ENCODE data around the gene ARHGAP15.

The ARHGAP15 gene

DNA sequence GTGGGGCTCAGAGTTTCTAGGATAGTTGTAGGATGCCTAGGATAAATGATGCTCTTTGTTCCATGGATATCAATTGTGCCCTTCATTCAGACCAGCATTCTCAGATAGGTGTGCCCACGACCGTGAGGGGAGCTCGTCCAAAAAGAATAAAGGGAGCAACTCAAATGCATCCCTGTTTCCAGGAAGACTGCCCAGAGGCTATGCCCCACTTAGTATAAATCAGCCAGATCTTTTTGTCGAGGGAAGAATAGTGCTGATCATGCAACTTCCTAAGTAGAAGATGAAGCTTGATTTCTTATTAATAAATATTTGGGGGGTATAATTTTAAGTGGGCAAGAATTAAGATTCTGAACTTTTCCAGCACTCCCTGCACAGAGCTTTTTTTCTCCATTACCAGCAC is 450.2 kb downstream of the ARHGAP15 start:
- DNase-seq (ENCODE audit: low read depth, low spot score), result no peak

GRCh38 chr2:143581134-143581533 is 451.9 kb downstream of the ARHGAP15 start:
- no peak for DNase-seq (ENCODE audit: low read depth, low spot score)

GRCh38 chr2:143582046-143582747 is 453.0 kb downstream of the ARHGAP15 start:
- no peak for DNase-seq (ENCODE audit: low read depth, low spot score)

GRCh38 chr2:143584936-143585335 is 455.7 kb downstream of the ARHGAP15 start:
- no peak for DNase-seq (ENCODE audit: low read depth, low spot score)

- no peak for DNase-seq (ENCODE audit: low read depth, low spot score)
Observed at GRCh38 chr2:143586119-143586518, 456.9 kb downstream of the ARHGAP15 start.

DNA sequence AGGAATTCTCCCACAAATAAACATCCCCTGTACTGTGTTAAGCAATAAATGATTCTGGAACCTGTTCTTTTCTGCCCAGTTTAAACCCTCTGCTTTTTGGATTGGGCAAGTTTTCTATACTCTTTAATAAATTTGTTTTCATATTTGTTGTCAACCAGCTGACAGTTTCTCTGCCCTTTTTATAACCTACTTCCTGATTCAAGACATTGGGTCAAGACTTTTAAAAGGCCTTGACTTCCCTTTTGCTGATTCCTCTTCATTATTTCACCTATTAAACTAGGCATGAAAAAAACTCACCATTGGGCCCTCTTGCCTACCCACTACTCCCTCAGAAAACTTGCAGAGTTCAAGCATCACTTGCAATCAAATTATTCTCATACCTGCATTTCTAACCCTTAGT is 459.5 kb downstream of the ARHGAP15 start:
- no peak for DNase-seq (ENCODE audit: low read depth, low spot score)

DNA sequence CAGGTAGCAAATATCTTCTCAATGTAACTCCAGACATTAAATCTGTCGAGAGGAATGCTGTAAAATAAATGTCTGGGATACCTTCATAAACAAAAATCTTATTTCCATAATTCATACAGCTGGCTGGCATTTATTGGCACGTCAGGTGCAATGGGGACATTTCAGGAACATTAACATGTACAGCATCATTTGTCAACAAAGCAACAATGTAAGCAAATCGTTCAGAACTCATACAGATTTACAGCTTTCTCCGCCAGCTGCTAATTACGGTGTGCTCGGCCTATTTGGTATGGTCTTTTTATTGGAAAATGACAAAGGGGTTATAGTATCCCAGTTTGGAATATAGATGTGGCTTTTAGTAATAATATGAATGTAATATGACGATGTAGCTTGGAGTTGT is 464.9 kb downstream of the ARHGAP15 start:
- no peak for DNase-seq (ENCODE audit: low read depth, low spot score)

- no peak for DNase-seq (ENCODE audit: low read depth, low spot score)
Observed at GRCh38 chr2:143594745-143595144, 465.5 kb downstream of the ARHGAP15 start.

DNA sequence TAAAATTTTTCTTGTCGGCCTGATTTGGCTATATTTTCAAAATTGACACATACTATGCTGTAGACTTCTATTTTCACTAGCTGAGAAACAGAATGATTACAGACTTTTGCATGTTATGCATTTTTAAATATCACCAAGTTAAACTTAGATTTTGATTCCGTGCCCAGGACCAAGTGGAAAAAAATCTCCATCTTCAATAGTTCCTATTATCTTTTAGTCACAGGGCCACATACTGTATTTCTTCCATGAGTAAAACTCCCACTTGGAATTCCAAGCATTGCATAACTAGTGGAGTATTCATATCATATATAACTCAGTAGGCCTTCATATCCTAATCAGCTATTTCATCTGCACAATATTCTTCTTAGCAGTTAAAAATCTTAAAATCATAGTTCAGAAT is 470.9 kb downstream of the ARHGAP15 start:
- no peak for DNase-seq (ENCODE audit: low read depth, low spot score)

GRCh38 chr2:143601828-143602227 is 472.6 kb downstream of the ARHGAP15 start:
- no peak for DNase-seq (ENCODE audit: low read depth, low spot score)

DNA sequence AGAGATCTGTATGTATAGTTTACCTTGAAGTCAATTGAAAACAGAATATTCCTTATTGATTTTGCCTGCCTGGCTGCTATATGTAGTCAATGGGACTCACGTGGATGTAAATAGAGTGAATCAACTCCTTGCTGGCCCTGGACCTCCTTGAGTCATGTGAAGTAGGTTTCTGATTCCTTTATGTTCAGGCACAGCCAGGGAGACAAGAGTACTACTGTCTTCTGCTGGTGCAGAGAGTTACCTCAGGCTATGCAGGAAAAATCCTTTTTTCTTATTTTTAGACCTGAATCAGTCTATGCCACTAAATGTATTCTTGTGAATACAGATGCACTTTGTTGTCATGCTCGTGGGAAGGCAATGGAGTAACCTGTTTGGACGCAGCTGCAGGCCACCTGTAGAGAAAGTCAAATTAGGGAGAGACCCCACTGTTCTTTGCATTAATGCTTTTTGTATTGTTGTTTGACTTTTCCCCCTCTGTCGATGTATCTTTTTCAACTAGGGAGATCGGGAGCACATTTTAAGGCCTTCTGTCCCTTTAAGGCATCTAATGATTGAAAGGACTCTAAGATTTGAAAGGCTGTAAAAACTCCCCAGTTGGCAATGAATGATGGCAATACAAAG is 473.9 kb downstream of the ARHGAP15 start:
- no peak for DNase-seq (ENCODE audit: low read depth, low spot score)

GRCh38 chr2:143603846-143604565 is 474.8 kb downstream of the ARHGAP15 start:
- DNase-seq (ENCODE audit: low read depth, low spot score), result no peak

DNA sequence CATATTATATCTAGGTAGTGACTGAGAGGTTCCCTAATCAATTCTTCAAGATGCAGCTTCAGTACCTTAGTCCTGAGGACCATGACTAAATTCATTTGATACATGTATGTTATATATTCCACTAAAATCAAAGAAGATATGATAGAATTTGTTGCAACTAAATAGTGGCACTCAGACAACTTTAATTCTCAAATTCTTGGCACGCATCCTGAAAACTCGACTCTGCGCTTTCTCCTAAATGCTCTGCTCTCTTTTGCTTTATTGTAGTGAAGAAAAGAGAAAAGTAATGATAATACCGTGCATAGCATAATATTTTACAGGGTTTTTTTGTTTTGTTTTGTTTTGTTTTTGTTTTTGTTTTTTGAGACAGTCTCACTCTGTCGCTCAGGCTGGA is 475.3 kb downstream of the ARHGAP15 start:
- no peak for DNase-seq (ENCODE audit: low read depth, low spot score)

DNA sequence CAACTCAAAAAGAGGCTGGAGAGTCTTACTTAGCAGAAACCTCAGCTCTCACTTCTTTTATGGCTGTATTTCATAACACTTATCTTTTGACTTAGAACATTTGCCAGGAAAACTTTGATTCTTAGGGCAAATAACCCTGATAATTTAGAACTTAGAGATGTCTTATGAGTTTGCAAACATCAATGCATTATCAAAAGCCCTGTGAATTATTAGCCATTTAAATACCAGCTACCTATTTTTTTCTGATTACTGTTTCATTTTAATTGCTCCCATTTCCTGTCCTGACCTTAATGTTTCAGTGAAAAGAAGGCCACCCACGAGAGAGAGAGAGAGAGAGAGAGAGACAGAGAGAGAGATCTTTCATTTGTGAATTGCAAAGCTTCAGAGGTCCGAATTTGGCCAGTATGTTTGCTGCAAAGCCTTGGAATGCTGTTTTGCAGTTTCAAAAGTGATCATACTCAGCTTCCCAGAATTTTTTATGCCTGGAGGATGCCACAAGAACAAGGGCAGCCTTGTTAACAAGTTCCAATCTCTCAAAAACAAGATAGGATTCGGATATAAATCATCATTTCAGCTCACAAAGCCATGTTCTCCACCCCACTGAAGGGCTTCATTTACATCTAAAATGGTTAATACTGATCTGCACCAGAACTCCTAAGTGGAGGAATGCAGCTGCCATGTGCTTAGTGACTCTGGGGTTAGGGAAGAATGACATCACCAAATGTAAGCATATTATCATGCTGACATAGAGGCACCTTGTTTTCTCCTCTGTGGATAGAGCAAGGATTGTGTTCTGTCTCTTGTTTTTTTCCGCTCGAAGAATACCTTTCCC is 478.2 kb downstream of the ARHGAP15 start:
- DNase-seq (ENCODE audit: low read depth, low spot score), result no peak

- no peak for DNase-seq (ENCODE audit: low read depth, low spot score)
Observed at GRCh38 chr2:143608063-143608423, 478.8 kb downstream of the ARHGAP15 start.

- no peak for DNase-seq (ENCODE audit: low read depth, low spot score)
Observed at GRCh38 chr2:143608758-143609157, 479.5 kb downstream of the ARHGAP15 start.

GRCh38 chr2:143611336-143611735 is 482.1 kb downstream of the ARHGAP15 start:
- no peak for DNase-seq (ENCODE audit: low read depth, low spot score)

DNA sequence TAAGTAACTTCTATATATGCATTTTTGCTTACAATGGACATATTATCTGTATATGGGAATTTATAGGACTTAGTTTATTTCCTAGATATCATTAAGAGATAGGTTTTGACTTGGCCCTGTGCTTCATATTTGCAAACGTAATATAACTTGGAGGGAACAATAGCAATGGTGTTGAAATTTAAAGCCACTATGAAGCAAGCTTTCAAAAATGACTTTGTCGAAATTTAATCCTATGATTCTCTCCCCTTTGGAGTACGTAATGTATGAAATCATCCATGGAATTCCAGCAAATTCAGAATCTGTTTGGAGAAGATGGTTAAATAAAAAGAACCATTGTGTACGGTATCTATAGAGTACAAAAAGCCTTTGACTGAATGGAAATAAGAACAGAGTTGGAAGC is 486.3 kb downstream of the ARHGAP15 start:
- DNase-seq (ENCODE audit: low read depth, low spot score), result no peak

DNA sequence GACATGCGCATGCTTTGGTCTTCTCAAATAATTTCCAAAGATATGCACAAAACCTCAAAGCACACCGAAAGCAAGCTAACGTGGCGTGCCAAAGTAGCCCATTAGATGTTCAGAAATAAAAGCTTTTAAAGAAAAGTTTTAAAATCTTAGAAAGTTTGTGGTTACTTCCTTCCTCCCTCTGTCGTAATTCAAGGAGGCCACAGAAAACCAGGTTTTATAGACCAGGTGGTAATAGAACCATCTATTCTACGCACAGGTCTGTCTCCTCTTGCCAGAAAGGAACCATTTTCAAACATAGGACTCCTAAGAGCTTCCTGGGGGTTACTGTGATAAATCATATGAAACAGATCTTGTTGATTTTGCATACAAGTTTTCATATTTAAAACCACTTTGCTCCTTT is 487.2 kb downstream of the ARHGAP15 start:
- no peak for DNase-seq (ENCODE audit: low read depth, low spot score)

DNA sequence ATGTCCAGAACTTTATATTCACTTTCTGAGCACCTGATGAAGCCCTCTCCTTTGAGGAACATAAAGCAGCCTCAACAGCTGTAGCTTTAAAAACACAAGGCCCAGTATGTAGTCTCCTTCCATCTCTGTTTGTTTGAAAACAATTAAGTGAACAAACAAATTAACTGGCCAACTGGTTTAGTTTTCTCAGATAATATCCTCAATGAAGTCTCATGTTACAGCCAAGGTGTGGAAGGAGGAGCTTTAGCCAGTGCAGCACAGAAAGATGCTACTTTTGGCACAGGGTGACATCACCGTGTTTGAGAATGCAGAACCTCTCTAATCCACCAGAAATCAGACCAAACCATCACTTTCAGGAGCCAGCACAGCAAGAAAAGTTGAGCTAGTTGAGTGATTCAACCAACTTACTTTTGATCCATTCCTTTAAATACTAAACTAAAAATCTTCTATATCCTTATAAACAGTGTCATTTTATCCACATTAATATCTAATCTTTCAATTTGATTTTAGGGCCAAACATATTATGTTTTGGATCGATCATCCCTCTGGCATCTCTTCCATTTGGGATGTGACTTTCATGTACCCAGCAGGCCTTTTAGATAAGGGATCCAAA is 488.7 kb downstream of the ARHGAP15 start:
- no peak for DNase-seq (ENCODE audit: low read depth, low spot score)

DNA sequence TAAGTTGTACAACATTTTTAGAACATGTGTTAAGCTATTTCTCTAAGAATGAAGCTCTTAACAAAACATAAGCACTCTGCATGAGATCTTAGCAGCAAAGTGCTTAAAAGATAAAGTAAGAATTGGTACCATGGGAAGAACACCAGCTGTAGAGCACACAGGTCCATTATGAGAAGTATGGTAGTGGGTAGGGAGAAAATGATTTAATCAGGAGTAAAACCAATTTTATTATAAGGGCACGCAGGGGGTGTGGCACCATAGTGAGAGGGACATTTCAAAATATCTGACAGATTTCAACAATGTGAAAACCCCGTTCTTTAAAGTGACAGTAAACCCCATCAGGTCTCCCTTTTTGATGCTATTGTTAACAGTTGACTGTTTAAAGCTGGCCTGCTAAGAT is 492.9 kb downstream of the ARHGAP15 start:
- no peak for DNase-seq (ENCODE audit: low read depth, low spot score)

All from brain pericyte (primary cell).